Measurements from ENCODE around the gene DNA2.
A peak's percentile ranks its signal among the peaks of the same experiment; 100 is the strongest.
"Not testable (repeated sequence)": the region's sequence is repeated elsewhere in the genome, so short reads cannot be mapped to it uniquely, and the experiment has no call there.

Gene DNA2

GRCh38 chr10:68489919-68490318, 18.1 kb upstream of the DNA2 start:
- no peaks in the 10 kb centered on the region for H3K4me1 ChIP-seq (ENCODE audit: control insufficient read depth, insufficient read depth, low read length)
- H3K27me3 ChIP-seq (ENCODE audit: control insufficient read depth, insufficient read depth, low read length), result no peaks in the 10 kb centered on the region
- no peak overlapping the region for H3K27ac ChIP-seq (ENCODE audit: low read depth, low read length)
- H3K36me3 ChIP-seq (ENCODE audit: control insufficient read depth, insufficient read depth, low read length), result peaks cover 13% of the 10 kb centered on the region
- H3K4me3 ChIP-seq (ENCODE audit: low read length), result no peak overlapping the region
- H3K9ac ChIP-seq (ENCODE audit: low read length), result no peak overlapping the region

GRCh38 chr10:68474021-68474420, 2.2 kb upstream of the DNA2 start:
- H3K4me1 ChIP-seq (ENCODE audit: control insufficient read depth, insufficient read depth, low read length), result peaks cover 3% of the 10 kb centered on the region

GRCh38 chr10:68471063-68471585, 649 bp downstream of the DNA2 start:
- Histone ChIP-seq H3K27me3 (ENCODE audit: control insufficient read depth, insufficient read depth, low read length) (no peaks in the 10 kb centered on the region), H3K9ac (ENCODE audit: low read length) (no peak overlapping the region), H3K36me3 (ENCODE audit: control insufficient read depth, insufficient read depth, low read length) (no peaks in the 10 kb centered on the region), H3K4me1 (ENCODE audit: control insufficient read depth, insufficient read depth, low read length) (peaks cover 3% of the 10 kb centered on the region), H3K4me3 (ENCODE audit: low read length) (peak overlapping the region; percentile 72), H3K27ac (ENCODE audit: low read depth, low read length) (no peak overlapping the region)

More at GRCh38 chr10:68474021-68474420, 2.2 kb upstream of the DNA2 start:
- Histone ChIP-seq H3K9ac (ENCODE audit: low read length) (no peak overlapping the region), H3K36me3 (ENCODE audit: control insufficient read depth, insufficient read depth, low read length) (no peaks in the 10 kb centered on the region), H3K4me3 (ENCODE audit: low read length) (no peak overlapping the region), H3K27me3 (ENCODE audit: control insufficient read depth, insufficient read depth, low read length) (no peaks in the 10 kb centered on the region), H3K27ac (ENCODE audit: low read depth, low read length) (no peak overlapping the region)

GRCh38 chr10:68470300-68470699, 1.5 kb downstream of the DNA2 start:
- no peaks in the 10 kb centered on the region for H3K27me3 ChIP-seq (ENCODE audit: control insufficient read depth, insufficient read depth, low read length)
- H3K36me3 ChIP-seq (ENCODE audit: control insufficient read depth, insufficient read depth, low read length), result no peaks in the 10 kb centered on the region
- H3K9ac ChIP-seq (ENCODE audit: low read length), result no peak overlapping the region
- H3K4me3 ChIP-seq (ENCODE audit: low read length), result no peak overlapping the region
- peaks cover 3% of the 10 kb centered on the region for H3K4me1 ChIP-seq (ENCODE audit: control insufficient read depth, insufficient read depth, low read length)
- no peak overlapping the region for H3K27ac ChIP-seq (ENCODE audit: low read depth, low read length)

- Histone ChIP-seq H3K4me3 (ENCODE audit: low read length) (no peak overlapping the region), H3K27ac (ENCODE audit: low read depth, low read length) (no peak overlapping the region), H3K36me3 (ENCODE audit: control insufficient read depth, insufficient read depth, low read length) (no peaks in the 10 kb centered on the region), H3K9ac (ENCODE audit: low read length) (no peak overlapping the region), H3K4me1 (ENCODE audit: control insufficient read depth, insufficient read depth, low read length) (peaks cover 3% of the 10 kb centered on the region), H3K27me3 (ENCODE audit: control insufficient read depth, insufficient read depth, low read length) (no peaks in the 10 kb centered on the region)
Observed at GRCh38 chr10:68469838-68470237, 1.9 kb downstream of the DNA2 start.

GRCh38 chr10:68464729-68465128, 7.0 kb downstream of the DNA2 start:
- not testable (repeated sequence) for H3K9ac ChIP-seq (ENCODE audit: low read length); H3K4me1 ChIP-seq (ENCODE audit: control insufficient read depth, insufficient read depth, low read length); H3K4me3 ChIP-seq (ENCODE audit: low read length); H3K27ac ChIP-seq (ENCODE audit: low read depth, low read length); H3K27me3 ChIP-seq (ENCODE audit: control insufficient read depth, insufficient read depth, low read length); H3K36me3 ChIP-seq (ENCODE audit: control insufficient read depth, insufficient read depth, low read length)

- Histone ChIP-seq H3K36me3 (ENCODE audit: control insufficient read depth, insufficient read depth, low read length) (no peaks in the 10 kb centered on the region), H3K27me3 (ENCODE audit: control insufficient read depth, insufficient read depth, low read length) (no peaks in the 10 kb centered on the region), H3K4me1 (ENCODE audit: control insufficient read depth, insufficient read depth, low read length) (no peaks in the 10 kb centered on the region), H3K4me3 (ENCODE audit: low read length) (no peak overlapping the region), H3K9ac (ENCODE audit: low read length) (no peak overlapping the region), H3K27ac (ENCODE audit: low read depth, low read length) (no peak overlapping the region)
Observed at GRCh38 chr10:68463365-68464093, 8.2 kb downstream of the DNA2 start.

- Histone ChIP-seq H3K4me3 (ENCODE audit: low read length) (no peak overlapping the region), H3K27ac (ENCODE audit: low read depth, low read length) (no peak overlapping the region), H3K27me3 (ENCODE audit: control insufficient read depth, insufficient read depth, low read length) (no peaks in the 10 kb centered on the region), H3K36me3 (ENCODE audit: control insufficient read depth, insufficient read depth, low read length) (no peaks in the 10 kb centered on the region), H3K4me1 (ENCODE audit: control insufficient read depth, insufficient read depth, low read length) (no peaks in the 10 kb centered on the region), H3K9ac (ENCODE audit: low read length) (no peak overlapping the region)
Observed at GRCh38 chr10:68462536-68462935, 9.2 kb downstream of the DNA2 start.

GRCh38 chr10:68461032-68461431, 10.7 kb downstream of the DNA2 start:
- Histone ChIP-seq H3K36me3 (ENCODE audit: control insufficient read depth, insufficient read depth, low read length) (no peaks in the 10 kb centered on the region), H3K9ac (ENCODE audit: low read length) (no peak overlapping the region), H3K27me3 (ENCODE audit: control insufficient read depth, insufficient read depth, low read length) (no peaks in the 10 kb centered on the region), H3K27ac (ENCODE audit: low read depth, low read length) (no peak overlapping the region), H3K4me1 (ENCODE audit: control insufficient read depth, insufficient read depth, low read length) (no peaks in the 10 kb centered on the region), H3K4me3 (ENCODE audit: low read length) (no peak overlapping the region)

GRCh38 chr10:68449698-68450097, 22.1 kb downstream of the DNA2 start:
- H3K27me3 ChIP-seq (ENCODE audit: control insufficient read depth, insufficient read depth, low read length); H3K4me3 ChIP-seq (ENCODE audit: low read length); H3K36me3 ChIP-seq (ENCODE audit: control insufficient read depth, insufficient read depth, low read length); H3K27ac ChIP-seq (ENCODE audit: low read depth, low read length); H3K4me1 ChIP-seq (ENCODE audit: control insufficient read depth, insufficient read depth, low read length); H3K9ac ChIP-seq (ENCODE audit: low read length): not testable (repeated sequence)

- no peaks in the 10 kb centered on the region for H3K4me1 ChIP-seq (ENCODE audit: control insufficient read depth, insufficient read depth, low read length)
- H3K4me3 ChIP-seq (ENCODE audit: low read length), result no peak overlapping the region
- no peaks in the 10 kb centered on the region for H3K36me3 ChIP-seq (ENCODE audit: control insufficient read depth, insufficient read depth, low read length)
- H3K27me3 ChIP-seq (ENCODE audit: control insufficient read depth, insufficient read depth, low read length), result no peaks in the 10 kb centered on the region
- no peak overlapping the region for H3K27ac ChIP-seq (ENCODE audit: low read depth, low read length)
- H3K9ac ChIP-seq (ENCODE audit: low read length), result no peak overlapping the region
Observed at GRCh38 chr10:68446179-68446578, 25.6 kb downstream of the DNA2 start.

- no peaks in the 10 kb centered on the region for H3K36me3 ChIP-seq (ENCODE audit: control insufficient read depth, insufficient read depth, low read length)
- no peaks in the 10 kb centered on the region for H3K4me1 ChIP-seq (ENCODE audit: control insufficient read depth, insufficient read depth, low read length)
- H3K27me3 ChIP-seq (ENCODE audit: control insufficient read depth, insufficient read depth, low read length), result no peaks in the 10 kb centered on the region
- H3K4me3 ChIP-seq (ENCODE audit: low read length), result no peak overlapping the region
- no peak overlapping the region for H3K9ac ChIP-seq (ENCODE audit: low read length)
- no peak overlapping the region for H3K27ac ChIP-seq (ENCODE audit: low read depth, low read length)
Observed at GRCh38 chr10:68442971-68443370, 28.8 kb downstream of the DNA2 start.

GRCh38 chr10:68440898-68441297, 30.9 kb downstream of the DNA2 start:
- no peaks in the 10 kb centered on the region for H3K36me3 ChIP-seq (ENCODE audit: control insufficient read depth, insufficient read depth, low read length)
- no peak overlapping the region for H3K27ac ChIP-seq (ENCODE audit: low read depth, low read length)
- H3K9ac ChIP-seq (ENCODE audit: low read length), result no peak overlapping the region
- H3K4me3 ChIP-seq (ENCODE audit: low read length), result no peak overlapping the region
- no peaks in the 10 kb centered on the region for H3K27me3 ChIP-seq (ENCODE audit: control insufficient read depth, insufficient read depth, low read length)
- H3K4me1 ChIP-seq (ENCODE audit: control insufficient read depth, insufficient read depth, low read length), result no peaks in the 10 kb centered on the region
